Iris pigment epithelial cell (primary cell): ENCODE results near the gene IFI27L2.

Source experiments
- DNase-seq: peaks from one replicate; pipeline ENCODE4 v3.0.0-alpha.2; 2011; ENCODE audit warnings: low read depth

IFI27L2 gene

GRCh38 chr14:94100847-94101246, 28.6 kb downstream of the IFI27L2 start:
- DNase-seq, result peak; percentile 76

GRCh38 chr14:94099006-94099405, 30.4 kb downstream of the IFI27L2 start:
- no peak for DNase-seq

DNA sequence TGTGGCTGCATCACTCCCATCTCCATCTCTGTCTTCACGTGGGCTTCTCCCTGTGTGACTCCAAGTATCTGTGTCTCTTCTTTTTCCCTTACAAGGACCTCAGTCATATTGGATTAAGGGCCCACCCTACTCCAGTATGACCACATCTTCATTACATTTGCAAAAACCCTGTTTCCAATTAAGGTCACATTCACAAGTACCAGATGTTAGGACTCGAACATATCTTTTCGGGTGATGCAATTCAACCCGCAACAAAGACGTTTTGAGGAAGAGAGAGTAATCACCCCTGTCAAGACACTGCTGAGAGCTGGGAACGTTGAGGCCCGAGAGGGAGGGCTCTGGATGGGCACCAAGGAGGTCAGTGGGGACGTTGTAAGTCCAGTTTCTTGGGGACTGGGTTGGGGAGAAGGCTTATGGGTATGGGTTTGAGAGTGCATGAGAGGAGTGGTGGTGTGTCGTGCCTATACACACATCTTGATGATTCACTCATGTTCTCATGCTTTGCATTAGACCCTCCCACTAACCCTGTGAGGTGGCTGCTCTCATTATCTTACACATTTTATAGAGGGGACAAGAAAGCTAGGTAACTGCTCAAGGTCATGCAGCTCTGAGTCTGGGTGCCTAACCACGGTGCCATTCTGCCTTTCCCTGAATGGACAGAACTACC, 30.9 kb downstream of the IFI27L2 start:
- DNase-seq, result no peak

GRCh38 chr14:94097091-94097490, 32.3 kb downstream of the IFI27L2 start:
- no peak for DNase-seq

DNA sequence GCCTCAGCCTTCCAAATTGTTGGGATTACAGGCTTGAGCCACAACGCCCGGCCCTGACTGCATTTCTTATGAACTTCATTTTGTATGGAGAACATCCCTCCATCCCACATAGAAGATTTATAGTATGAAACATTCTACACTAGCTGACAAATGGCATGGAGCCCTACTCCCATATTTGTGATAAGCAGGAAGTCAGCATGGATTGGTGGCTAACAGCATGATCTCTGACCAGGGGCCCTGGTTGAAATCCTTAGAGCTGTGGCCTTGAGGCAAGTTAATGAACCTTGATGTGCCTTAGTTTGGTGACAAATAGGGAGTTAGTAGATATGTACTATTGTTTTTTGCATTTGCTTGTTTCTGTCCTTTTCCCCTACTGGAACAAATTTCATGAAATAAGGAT, 36.0 kb downstream of the IFI27L2 start:
- no peak for DNase-seq

DNA sequence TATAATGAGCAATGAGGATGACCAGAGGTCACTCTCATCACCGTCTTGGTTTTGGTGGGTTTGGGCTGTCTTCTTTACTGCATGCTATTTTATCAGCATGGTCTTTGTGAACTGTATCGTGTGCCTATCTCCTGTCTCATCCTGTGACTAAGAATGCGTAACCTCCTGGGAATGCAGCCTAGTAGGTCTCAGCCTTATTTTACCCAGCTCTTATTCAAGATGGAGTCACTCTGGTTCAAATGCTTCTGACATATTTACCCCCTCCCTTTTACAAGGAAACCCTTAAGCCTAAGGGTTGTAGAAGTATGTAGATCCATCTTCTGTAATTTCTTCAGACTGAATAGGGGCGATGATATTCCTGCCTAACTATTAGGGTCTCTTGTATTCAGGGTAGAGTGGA, 39.9 kb downstream of the IFI27L2 start:
- DNase-seq, result no peak

DNA sequence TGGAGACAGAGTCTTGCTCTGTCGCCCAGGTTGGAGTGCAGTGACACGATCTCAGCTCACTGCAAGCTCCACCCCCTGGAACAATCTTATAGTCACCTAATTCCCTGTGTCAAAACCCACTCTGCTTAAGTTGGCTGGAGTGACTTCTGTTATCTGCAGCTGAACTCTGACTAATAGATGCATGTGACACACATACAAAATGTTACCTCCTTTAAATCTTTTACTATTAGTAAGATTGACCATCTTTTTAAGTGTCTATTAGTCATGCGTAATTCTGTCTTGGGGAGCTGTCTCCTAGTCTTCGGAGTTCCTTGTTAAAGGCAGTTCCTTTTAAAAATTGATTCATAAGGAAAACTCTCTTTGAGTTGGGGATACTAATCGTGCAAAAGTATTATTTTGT, 40.9 kb downstream of the IFI27L2 start:
- DNase-seq, result peak; percentile 47

- no peak for DNase-seq
These were observed 41.5 kb downstream of the IFI27L2 start for GRCh38 chr14:94087891-94088290.

DNA sequence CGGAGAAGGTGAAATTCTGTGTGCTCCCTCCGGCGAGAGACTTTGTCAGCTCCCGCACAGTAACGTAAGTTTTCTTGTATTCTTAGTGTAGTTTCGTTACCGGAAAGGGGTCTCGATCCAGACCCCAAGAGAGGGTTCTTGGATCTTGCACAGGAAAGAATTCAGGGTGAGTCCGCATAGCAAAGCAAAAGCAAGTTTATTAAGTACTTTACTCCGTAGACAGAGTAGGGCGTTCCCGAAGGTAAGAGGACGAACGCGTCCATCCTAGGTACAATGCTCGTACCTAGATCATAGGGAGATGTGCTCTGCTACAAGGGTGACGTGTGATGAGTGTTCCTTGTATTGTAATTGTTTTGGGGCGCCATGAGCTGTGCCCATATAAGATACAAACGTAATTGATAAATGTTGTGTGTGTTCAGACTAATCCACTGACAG, 48.0 kb downstream of the IFI27L2 start:
- DNase-seq, result peak; percentile 27

DNA sequence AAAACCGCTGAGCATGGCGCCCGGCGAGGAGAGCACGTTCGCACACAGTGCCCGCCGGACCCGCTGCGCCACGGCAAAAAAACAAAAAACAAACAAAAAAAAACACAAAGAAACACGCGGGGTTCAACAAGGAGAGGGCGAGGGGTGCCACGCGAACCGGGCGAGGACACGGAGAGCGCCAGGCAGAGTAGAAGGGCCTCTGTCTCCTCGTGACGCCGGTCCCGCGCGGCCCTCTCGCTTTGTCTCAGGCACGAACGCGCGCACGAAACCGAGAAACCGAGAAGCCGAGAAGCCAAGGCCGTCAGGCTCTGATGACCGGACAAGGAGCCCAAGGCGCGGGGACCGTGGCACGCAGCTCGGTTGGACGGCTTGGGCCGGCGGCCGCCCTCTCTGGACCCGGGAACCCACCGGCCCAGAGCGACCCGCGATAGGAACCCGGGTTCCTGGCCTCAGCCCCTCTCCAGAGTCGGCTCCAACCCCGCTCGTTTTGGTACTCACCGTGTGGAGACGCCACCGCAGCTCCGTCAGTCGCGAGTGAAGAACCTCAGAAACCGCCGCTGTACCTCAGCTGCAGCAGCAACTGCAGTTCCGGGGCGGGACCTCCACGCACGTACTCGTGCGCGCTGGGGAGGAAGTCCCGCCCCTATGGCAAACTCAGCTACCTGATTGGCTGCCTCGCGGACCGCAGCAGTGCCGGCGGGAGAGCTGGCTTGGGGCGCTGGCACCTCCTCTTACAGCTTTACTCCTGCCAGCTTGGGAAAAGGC, 48.6 kb downstream of the IFI27L2 start, which contains the start of the genes DDX24 and IFI27L1:
Gene DDX24, minus strand, starts transcription at position 582 of the 765 bp plus-strand sequence. CDS start 1,460 bp downstream, outside the sequence.
Gene IFI27L1, plus strand, starts transcription at position 690 of the 765 bp plus-strand sequence. CDS start 15,628 bp downstream, outside the sequence.
- DNase-seq, result peak; percentile 95

DNA sequence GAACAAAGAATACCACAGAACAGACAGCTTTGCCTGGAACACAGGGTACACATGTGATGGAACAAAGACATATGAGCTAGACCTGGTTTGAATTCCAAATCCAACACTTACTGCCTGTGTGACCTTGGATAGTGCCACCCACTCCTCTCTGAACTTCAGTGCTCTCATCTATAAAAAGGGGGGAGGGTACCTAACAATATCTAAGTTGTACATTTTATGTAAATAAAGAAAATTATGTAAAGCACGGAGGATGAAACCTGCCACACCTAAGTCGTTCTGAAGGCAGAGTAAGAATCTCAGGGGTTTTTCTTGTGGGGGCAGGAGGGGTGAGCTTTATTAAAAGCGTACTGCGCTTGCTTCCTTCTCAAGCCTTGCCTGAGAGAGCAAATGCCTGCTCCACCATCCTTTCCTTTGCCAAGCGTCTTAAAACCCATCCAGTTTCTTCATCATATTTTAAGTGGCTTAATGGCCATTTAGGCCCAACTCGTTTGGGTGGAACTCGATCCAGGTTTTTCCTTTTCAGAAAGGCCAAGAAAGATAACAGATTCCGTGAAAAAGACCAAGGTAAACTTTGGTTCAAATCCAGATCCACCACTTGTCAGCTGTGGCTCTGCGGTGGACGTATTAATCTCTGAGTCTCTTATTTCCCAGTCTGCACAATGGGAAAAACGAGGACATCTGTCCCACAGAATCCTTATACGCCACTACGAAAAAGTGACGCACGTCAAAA, 49.3 kb downstream of the IFI27L2 start:
- DNase-seq, result no peak

DNA sequence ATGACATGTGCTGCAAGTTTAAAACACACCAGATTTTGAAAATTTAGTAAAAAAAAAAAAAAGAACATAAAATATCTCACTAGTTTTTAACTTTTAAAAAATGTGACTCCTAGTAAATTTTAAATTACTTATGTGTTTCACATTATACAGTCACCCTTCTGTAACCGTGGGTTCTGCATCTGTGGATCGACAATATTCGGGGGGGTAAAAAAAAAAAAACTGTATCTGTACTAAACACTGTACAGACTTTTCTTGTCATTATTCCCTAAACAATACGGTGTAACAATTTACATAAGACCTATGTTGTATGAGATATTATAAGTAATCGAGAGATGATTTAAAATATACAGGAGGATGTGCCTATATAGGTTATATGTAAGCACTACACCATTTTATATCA, 51.6 kb downstream of the IFI27L2 start:
- DNase-seq, result no peak
